GM12878 (cell line): ENCODE data around the gene CDKN1B. TPM values are rescaled to one million over a fixed set of nuclear protein-coding genes. Genes with fewer than 3 reads are reported as not detected.

Experiments
- ATAC-seq: fragments of 200-7000 bp; cut with Tn5 transposase; 3 replicates; pipeline ENCODE4 v1.9.1; 2020; ENCODE audit warnings: mild to moderate bottlenecking, moderate library complexity
- BruUV-seq: library from RNA; stranded (reverse); fragments of 400-500 nt; replicated peaks from 2 replicates; lab custom pipeline; 2021; lab: Mats Ljungman, UMichigan
- CTCF ChIA-PET: fragments of 300-600 bp; sonication (Branson Sonifier 250); formaldehyde crosslinking; extraction: SDS; loops from one replicate; lab custom pipeline; 2021; ENCODE audit warnings: inconsistent platforms; lab: Yijun Ruan, JAX
- POLR2A ChIA-PET: fragments of 350-600 bp; formaldehyde crosslinking; extraction: SDS; loops from one replicate; lab custom pipeline; 2021; ENCODE audit warnings: inconsistent platforms; lab: Charles Lee
- RAD21 ChIA-PET: fragments of 300-600 bp; sonication (Branson Sonifier 250); formaldehyde crosslinking; loops from one replicate; lab custom pipeline; 2023; ENCODE audit warnings: antibody characterized with exemption; ENCODE audit not compliant: unreplicated experiment; lab: Charles Lee
- SMC1A ChIA-PET: fragments of 300-600 bp; sonication (Branson Sonifier 250); formaldehyde crosslinking; loops from one replicate; lab custom pipeline; 2023; ENCODE audit not compliant: unreplicated experiment, uncharacterized antibody; lab: Charles Lee
- DNase-seq: peaks from one replicate; pipeline ENCODE4 v3.0.0-alpha.2; 2011; ENCODE audit warnings: low read depth, low spot score
- FAIRE-seq: peaks from 3 replicates; lab custom pipeline; 2011; peaks lifted over from hg19 to GRCh38; lab: Jason Lieb, UNC
- H2AFZ ChIP-seq: 2 replicates; pipeline ENCODE4 v1.6.0; 2011; ENCODE audit warnings: low read depth, low read length, control low read depth; ENCODE audit not compliant: control insufficient read depth
- H3K27ac ChIP-seq: 2 replicates; pipeline ENCODE4 v1.5.1; 2011; ENCODE audit warnings: control low read depth; ENCODE audit not compliant: control insufficient read depth, insufficient read depth
- H3K27me3 ChIP-seq, 2 experiments: replicated peaks in 1 of 2; 2 replicates each; pipeline versions ENCODE4 v1.6.0 to v1.6.1; 2011; ENCODE audit warnings: low read length in 1 of 2; ENCODE audit not compliant: control insufficient read depth in 2 of 2, insufficient read depth in 2 of 2
- H3K36me3 ChIP-seq, 2 experiments: 2 replicates each; pipeline ENCODE4 v1.5.1; 2011; ENCODE audit warnings: low read length in 1 of 2; ENCODE audit not compliant: control insufficient read depth in 2 of 2, insufficient read depth in 2 of 2
- H3K4me1 ChIP-seq: 2 replicates; pipeline ENCODE4 v1.6.1; 2011; ENCODE audit warnings: mild to moderate bottlenecking, low read length, moderate library complexity, mixed read lengths; ENCODE audit not compliant: control insufficient read depth, insufficient read depth
- H3K4me2 ChIP-seq: 2 replicates; pipeline ENCODE4 v1.6.0; 2011; ENCODE audit warnings: control low read depth; ENCODE audit not compliant: control insufficient read depth, insufficient read depth
- H3K4me3 ChIP-seq: fragments of 200-600 bp; sonication (generic); 2 replicates; pipeline ENCODE4 v1.5.1; 2016
- H3K79me2 ChIP-seq: 2 replicates; pipeline ENCODE4 v1.6.0; 2011; ENCODE audit warnings: low read length; ENCODE audit not compliant: control insufficient read depth, insufficient read depth
- H3K9ac ChIP-seq: 2 replicates; pipeline ENCODE4 v1.8.0; 2011; ENCODE audit warnings: low read length, control low read depth, mixed read lengths; ENCODE audit not compliant: control insufficient read depth, insufficient read depth
- H3K9me3 ChIP-seq: replicated peaks from 3 replicates; pipeline ENCODE4 v1.5.1; 2011; ENCODE audit warnings: mild to moderate bottlenecking, low read length; ENCODE audit not compliant: control insufficient read depth, insufficient read depth
- H4K20me1 ChIP-seq: 2 replicates; pipeline ENCODE4 v1.6.0; 2011; ENCODE audit not compliant: control insufficient read depth, insufficient read depth
- CBX3 ChIP-seq: fragments of 200-600 bp; sonication (generic); IDR thresholded peaks from 2 replicates; pipeline ENCODE4 v1.6.1; 2016; ENCODE audit warnings: low read depth, borderline replicate concordance
- MYB ChIP-seq: fragments of 150-350 bp; IDR thresholded peaks from 2 replicates; pipeline ENCODE4 v1.6.1; 2014; ENCODE audit warnings: mild to moderate bottlenecking, low read depth, low read length, borderline replicate concordance
- NBN ChIP-seq: fragments of 450-650 bp; IDR thresholded peaks from 2 replicates; pipeline ENCODE4 v1.6.1; 2016
- SRF ChIP-seq, 2 experiments: IDR thresholded peaks; 2 replicates each; pipeline ENCODE4 v1.6.1; 2011; ENCODE audit warnings: low read depth in 2 of 2, low read length in 2 of 2, mild to moderate bottlenecking in 1 of 2, moderate library complexity in 1 of 2
- STAT1 ChIP-seq: fragments of 450-650 bp; conservative IDR thresholded peaks from 2 replicates; pipeline ENCODE4 v1.6.1; 2014; ENCODE audit warnings: antibody characterized with exemption, mild to moderate bottlenecking
- TBL1XR1 ChIP-seq: IDR thresholded peaks from 2 replicates; pipeline ENCODE4 v1.6.1; 2012; ENCODE audit warnings: low read depth, low read length, improper control_type of control experiment
- YBX1 ChIP-seq: fragments of 450-650 bp; IDR thresholded peaks from 2 replicates; pipeline ENCODE4 v1.6.1; 2016; ENCODE audit warnings: antibody characterized with exemption
- WGBS: methylation state at CpG from one replicate; pipeline ENCODE4 v1.1.6; 2016; ENCODE audit warnings: low lambda C conversion rate; ENCODE audit not compliant: insufficient replicate concordance, insufficient coverage; ENCODE audit errors: missing lambda C conversion rate; 5-methylcytosine and 5-hydroxymethylcytosine counted together
- in situ Hi-C: fragments of 300-500 bp; cut with MboI; formaldehyde crosslinking; loops from 9 replicates; pipeline ENCODE4 v1.14.3; 2018; ENCODE audit warnings: mixed read lengths
- intact Hi-C: fragments of 100-400 bp; cut with micrococcal nuclease; formaldehyde crosslinking; loops from one replicate; pipeline ENCODE4 v1.14.2; 2022; ENCODE audit not compliant: unreplicated experiment
- polyA plus RNA-seq, 11 experiments: library from polyadenylated mRNA; depleted of rRNA in 4 of 11; unstranded in 6 of 11; stranded (reverse) in 5 of 11; fragments of >200 nt; fragmentation: Nextera tagmentation in 4 of 11; fragmentation: Illumina TruSeq in 1 of 11; extraction: Ambion mirVana in 4 of 11; extraction: Trizol in 1 of 11; gene quantifications; 1 replicate in 1 of 11; 2 replicates in 10 of 11; pipeline versions ENCODE4 v1.2.1 to v1.2.3, GENCODE V29; 2011 to 2016; ENCODE audit warnings: inconsistent platforms in 2 of 11, missing spikeins in 2 of 11, low read depth in 1 of 11
- total RNA-seq, 4 experiments: library from RNA; depleted of rRNA in 3 of 4; stranded (reverse); fragments of >200 nt in 3 of 4; fragmentation: Illumina TruSeq in 1 of 4; extraction: Trizol in 1 of 4; gene quantifications; 2 replicates each; pipeline versions ENCODE4 v1.2.1 to v1.2.3, GENCODE V29; 2013 to 2021
- TF ChIP-seq, protein P1 (sequence below): fragments of 450-650 bp; IDR thresholded peaks from 2 replicates; pipeline ENCODE4 v1.6.1; 2016; ENCODE audit warnings: mild to moderate bottlenecking
- TF ChIP-seq, protein P2 (sequence below): fragments of 450-650 bp; IDR thresholded peaks from 2 replicates; pipeline ENCODE4 v1.6.1; 2017; ENCODE audit warnings: mild to moderate bottlenecking, moderate library complexity
- TF ChIP-seq, protein P3 (sequence below): fragments of 450-650 bp; conservative IDR thresholded peaks from 2 replicates; pipeline ENCODE4 v1.6.1; 2017; ENCODE audit warnings: mild to moderate bottlenecking, moderate library complexity

Gene CDKN1B
- total and polyA plus RNA-seq, 10 of the 15 experiments (the other 5 are each of a cell fraction or from before 2014, with no cell fraction given) = 4.2 to 39.1 (median 23.1) TPM

DNA sequence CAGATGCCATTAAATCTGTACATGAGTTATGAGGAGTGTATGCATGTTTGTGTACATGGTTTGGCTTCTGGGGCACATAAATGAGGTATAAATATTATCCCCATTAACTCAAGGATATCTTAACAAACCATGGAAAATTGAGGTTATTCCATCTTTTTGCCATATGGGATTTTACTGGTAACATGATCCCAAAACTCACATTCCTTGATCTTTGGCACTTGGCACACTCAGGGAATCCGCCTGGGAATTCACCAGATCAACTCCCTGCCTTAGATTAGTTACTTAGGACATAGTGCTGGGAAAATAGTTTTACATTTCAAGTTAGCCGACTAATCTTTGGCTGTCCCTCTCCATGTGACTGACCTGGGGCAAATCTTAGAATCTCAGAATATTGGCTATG is 16.9 kb downstream of the CDKN1B start:
- no peak overlapping the region for H3K9ac ChIP-seq
- intact Hi-C loops = no loop called here
- POLR2A ChIA-PET = interaction anchor here (0.9 to 3.6 kb wide), 2 partner anchors 8 to 31 kb away, joined by 3 to 37 read pairs; no protein-coding TSS in a partner anchor

DNA sequence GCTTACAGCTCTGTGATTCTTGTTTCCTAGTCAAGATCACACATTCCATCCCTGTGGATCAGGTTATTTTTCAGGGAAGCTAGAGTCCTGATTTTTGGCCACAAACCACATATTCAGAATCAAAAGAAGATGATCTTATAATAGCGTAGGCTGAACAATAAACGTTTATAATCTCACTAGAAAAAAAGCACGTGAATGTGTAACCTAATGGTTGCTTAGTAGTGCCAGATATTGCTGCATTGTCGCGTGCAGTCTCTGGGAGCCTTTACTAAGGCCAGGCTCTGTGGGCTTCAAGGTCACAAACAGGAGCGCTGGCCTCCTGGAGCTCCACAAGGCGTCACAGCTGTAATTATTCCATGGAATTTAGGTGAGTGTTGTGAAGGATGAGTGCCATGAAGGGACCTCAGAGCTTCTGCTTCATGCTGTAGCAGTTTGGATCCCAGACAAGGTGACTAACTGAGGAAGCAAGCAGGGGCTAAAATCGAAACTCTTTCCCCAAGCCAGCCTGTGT is 17.4 kb downstream of the CDKN1B start:
- Histone ChIP-seq H3K4me2 (no peak overlapping the region), H3K27ac (no peak overlapping the region), H3K79me2 (peaks cover 52% of the 10 kb centered on the region), H4K20me1 (no peaks in the 10 kb centered on the region), H2AFZ (no peak overlapping the region), H3K36me3 (no peaks in the 10 kb centered on the region), H3K9me3 (no peaks in the 10 kb centered on the region), H3K4me3 (no peak overlapping the region), H3K4me1 (peaks cover 5% of the 10 kb centered on the region), H3K27me3 (no peaks in the 10 kb centered on the region), H3K9ac (no peak overlapping the region)
- intact Hi-C loops (loop anchor here (5.0 kb wide), 1 partner anchor 172 kb away; the partner anchor contains the start of gene DUSP16), in situ Hi-C loops (no loop called here)
- POLR2A ChIA-PET = interaction anchor here (0.5 to 3.6 kb wide), 3 partner anchors 8 to 365 kb away, joined by 3 to 37 read pairs (median 5); no protein-coding TSS in a partner anchor
- RAD21 ChIA-PET = interaction anchor here (1.1 to 4.2 kb wide), 8 partner anchors 12 to 358 kb away, joined by 3 to 101 read pairs (median 4); partner anchors contain the start of gene CDKN1B
- CTCF ChIA-PET = interaction anchor here (1.3 to 4.5 kb wide), 12 partner anchors 7 to 377 kb away, joined by 3 to 86 read pairs (median 28); partner anchors contain the start of genes CDKN1B and CREBL2
- FAIRE-seq (no peak), ATAC-seq (no peak), DNase-seq (no peak)
- WGBS = 84% methylated on average over 8 of the region's 8 CpGs
- BruUV-seq = no TSS peak
- SMC1A ChIA-PET = interaction anchor here (0.6 to 5.4 kb wide), 13 partner anchors 8 to 377 kb away, joined by 3 to 83 read pairs (median 8); partner anchors contain the start of gene BORCS5
- TF ChIP-seq, protein P1, sequence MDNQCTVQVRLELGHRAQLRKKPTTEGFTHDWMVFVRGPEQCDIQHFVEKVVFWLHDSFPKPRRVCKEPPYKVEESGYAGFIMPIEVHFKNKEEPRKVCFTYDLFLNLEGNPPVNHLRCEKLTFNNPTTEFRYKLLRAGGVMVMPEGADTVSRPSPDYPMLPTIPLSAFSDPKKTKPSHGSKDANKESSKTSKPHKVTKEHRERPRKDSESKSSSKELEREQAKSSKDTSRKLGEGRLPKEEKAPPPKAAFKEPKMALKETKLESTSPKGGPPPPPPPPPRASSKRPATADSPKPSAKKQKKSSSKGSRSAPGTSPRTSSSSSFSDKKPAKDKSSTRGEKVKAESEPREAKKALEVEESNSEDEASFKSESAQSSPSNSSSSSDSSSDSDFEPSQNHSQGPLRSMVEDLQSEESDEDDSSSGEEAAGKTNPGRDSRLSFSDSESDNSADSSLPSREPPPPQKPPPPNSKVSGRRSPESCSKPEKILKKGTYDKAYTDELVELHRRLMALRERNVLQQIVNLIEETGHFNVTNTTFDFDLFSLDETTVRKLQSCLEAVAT = no peak
- TF ChIP-seq, protein P2, sequence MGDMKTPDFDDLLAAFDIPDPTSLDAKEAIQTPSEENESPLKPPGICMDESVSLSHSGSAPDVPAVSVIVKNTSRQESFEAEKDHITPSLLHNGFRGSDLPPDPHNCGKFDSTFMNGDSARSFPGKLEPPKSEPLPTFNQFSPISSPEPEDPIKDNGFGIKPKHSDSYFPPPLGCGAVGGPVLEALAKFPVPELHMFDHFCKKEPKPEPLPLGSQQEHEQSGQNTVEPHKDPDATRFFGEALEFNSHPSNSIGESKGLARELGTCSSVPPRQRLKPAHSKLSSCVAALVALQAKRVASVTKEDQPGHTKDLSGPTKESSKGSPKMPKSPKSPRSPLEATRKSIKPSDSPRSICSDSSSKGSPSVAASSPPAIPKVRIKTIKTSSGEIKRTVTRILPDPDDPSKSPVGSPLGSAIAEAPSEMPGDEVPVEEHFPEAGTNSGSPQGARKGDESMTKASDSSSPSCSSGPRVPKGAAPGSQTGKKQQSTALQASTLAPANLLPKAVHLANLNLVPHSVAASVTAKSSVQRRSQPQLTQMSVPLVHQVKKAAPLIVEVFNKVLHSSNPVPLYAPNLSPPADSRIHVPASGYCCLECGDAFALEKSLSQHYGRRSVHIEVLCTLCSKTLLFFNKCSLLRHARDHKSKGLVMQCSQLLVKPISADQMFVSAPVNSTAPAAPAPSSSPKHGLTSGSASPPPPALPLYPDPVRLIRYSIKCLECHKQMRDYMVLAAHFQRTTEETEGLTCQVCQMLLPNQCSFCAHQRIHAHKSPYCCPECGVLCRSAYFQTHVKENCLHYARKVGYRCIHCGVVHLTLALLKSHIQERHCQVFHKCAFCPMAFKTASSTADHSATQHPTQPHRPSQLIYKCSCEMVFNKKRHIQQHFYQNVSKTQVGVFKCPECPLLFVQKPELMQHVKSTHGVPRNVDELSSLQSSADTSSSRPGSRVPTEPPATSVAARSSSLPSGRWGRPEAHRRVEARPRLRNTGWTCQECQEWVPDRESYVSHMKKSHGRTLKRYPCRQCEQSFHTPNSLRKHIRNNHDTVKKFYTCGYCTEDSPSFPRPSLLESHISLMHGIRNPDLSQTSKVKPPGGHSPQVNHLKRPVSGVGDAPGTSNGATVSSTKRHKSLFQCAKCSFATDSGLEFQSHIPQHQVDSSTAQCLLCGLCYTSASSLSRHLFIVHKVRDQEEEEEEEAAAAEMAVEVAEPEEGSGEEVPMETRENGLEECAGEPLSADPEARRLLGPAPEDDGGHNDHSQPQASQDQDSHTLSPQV = no peak
- no peak for TF ChIP-seq YBX1
- TF ChIP-seq, protein P3, sequence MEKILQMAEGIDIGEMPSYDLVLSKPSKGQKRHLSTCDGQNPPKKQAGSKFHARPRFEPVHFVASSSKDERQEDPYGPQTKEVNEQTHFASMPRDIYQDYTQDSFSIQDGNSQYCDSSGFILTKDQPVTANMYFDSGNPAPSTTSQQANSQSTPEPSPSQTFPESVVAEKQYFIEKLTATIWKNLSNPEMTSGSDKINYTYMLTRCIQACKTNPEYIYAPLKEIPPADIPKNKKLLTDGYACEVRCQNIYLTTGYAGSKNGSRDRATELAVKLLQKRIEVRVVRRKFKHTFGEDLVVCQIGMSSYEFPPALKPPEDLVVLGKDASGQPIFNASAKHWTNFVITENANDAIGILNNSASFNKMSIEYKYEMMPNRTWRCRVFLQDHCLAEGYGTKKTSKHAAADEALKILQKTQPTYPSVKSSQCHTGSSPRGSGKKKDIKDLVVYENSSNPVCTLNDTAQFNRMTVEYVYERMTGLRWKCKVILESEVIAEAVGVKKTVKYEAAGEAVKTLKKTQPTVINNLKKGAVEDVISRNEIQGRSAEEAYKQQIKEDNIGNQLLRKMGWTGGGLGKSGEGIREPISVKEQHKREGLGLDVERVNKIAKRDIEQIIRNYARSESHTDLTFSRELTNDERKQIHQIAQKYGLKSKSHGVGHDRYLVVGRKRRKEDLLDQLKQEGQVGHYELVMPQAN = no peak

More for the DNA sequence above, 16.9 kb downstream of the CDKN1B start:
- 91% methylated on average over 2 of the region's 2 CpGs for WGBS
- RAD21 ChIA-PET = interaction anchor here (1.3 to 4.2 kb wide), 3 partner anchors 16 to 357 kb away, joined by 4 to 101 read pairs (median 7); partner anchors contain the start of gene CDKN1B
- Histone ChIP-seq H3K27me3 (no peaks in the 10 kb centered on the region), H3K79me2 (peaks cover 56% of the 10 kb centered on the region), H3K9me3 (no peaks in the 10 kb centered on the region), H3K4me3 (no peak overlapping the region), H3K27ac (no peak overlapping the region), H3K4me2 (no peak overlapping the region), H3K36me3 (no peaks in the 10 kb centered on the region), H4K20me1 (no peaks in the 10 kb centered on the region), H2AFZ (no peak overlapping the region), H3K4me1 (peaks cover 5% of the 10 kb centered on the region)
- in situ Hi-C loops = no loop called here
- BruUV-seq = no TSS peak
- FAIRE-seq = no peak
- no peak for ATAC-seq
- SMC1A ChIA-PET = interaction anchor here (0.6 to 5.4 kb wide), 10 partner anchors 7 to 376 kb away, joined by 3 to 83 read pairs (median 6); partner anchors contain the start of gene BORCS5
- TF ChIP-seq MYB (no peak), STAT1 (no peak), TBL1XR1 (no peak), CBX3 (no peak), NBN (no peak), SRF (IDR thresholded peaks at IDR 0.05; ENCODE audit: low read depth in 2 of 2, low read length in 2 of 2) (no peak)
- CTCF ChIA-PET = interaction anchor here (3.6 to 4.5 kb wide), 4 partner anchors 12 to 89 kb away, joined by 33 to 83 read pairs (median 77); partner anchors contain the start of gene CDKN1B
- DNase-seq = no peak
